GM12874 (cell line): ENCODE measurements around the gene BCL2.
A peak's percentile ranks its signal among the peaks of the same experiment; 100 is the strongest.

Source experiments
- TF ChIP-seq, protein P1 (sequence below): IDR thresholded peaks from 2 replicates; pipeline ENCODE4 v1.5.1; 2011; ENCODE audit warnings: low read depth, mild to moderate bottlenecking, control low read depth, low read length, moderate library complexity; ENCODE audit not compliant: insufficient read depth

The BCL2 gene

DNA sequence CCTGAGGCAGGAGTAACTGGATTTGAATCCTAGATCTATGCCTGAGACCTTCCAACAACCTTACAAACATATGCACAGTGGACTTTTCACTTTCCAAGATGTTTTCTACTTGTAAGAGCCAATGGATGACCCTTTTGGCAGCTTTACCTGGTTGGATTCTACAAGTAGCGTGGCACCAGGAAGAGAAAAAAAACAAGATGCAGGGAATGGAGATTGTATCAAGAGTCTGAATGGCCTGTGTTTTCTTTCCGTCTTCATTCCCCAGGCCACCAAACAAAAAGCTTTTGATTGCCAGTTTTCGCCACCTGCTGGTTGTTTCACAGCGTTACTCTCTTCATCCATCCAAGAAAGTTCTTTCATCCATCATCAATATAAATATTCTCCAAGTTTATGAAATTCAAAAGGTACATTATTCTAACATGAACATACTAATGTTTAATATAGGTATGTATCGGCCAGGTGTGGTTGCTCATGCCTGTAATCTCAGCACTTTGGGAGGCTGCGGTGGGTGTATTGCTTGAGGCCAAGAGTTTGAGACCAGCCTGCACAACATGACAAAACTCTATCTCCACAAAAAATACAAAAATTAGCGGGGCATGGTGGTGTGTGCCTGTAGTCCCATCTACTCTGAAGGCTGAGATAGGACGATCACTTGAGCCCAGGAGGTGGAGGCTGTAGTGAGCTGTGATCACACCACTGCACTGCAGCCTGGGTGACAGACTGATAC, 3.5 kb upstream of the BCL2 start:
- TF ChIP-seq, protein P1, sequence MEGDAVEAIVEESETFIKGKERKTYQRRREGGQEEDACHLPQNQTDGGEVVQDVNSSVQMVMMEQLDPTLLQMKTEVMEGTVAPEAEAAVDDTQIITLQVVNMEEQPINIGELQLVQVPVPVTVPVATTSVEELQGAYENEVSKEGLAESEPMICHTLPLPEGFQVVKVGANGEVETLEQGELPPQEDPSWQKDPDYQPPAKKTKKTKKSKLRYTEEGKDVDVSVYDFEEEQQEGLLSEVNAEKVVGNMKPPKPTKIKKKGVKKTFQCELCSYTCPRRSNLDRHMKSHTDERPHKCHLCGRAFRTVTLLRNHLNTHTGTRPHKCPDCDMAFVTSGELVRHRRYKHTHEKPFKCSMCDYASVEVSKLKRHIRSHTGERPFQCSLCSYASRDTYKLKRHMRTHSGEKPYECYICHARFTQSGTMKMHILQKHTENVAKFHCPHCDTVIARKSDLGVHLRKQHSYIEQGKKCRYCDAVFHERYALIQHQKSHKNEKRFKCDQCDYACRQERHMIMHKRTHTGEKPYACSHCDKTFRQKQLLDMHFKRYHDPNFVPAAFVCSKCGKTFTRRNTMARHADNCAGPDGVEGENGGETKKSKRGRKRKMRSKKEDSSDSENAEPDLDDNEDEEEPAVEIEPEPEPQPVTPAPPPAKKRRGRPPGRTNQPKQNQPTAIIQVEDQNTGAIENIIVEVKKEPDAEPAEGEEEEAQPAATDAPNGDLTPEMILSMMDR, result peak; percentile 60

DNA sequence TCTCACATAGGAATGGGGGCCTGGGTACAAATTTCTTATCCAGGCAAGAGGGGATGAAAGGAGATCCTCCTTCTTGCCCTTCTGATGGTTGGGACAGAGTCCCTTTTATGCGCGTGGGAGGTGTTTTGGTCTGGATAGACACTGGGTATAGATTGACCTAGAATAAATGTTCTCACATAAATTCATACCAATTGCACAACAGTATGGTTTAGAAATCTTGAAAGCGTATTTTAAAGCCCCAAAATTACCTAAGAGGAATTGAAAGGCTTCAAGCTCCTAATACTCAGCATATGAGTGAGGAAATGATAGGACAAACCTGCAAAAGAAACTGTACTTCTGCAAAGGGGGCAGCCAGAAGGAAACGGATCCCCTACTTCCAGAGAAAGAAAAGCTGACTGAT, 2.6 kb upstream of the BCL2 start:
- TF ChIP-seq, protein P1, result no peak

DNA sequence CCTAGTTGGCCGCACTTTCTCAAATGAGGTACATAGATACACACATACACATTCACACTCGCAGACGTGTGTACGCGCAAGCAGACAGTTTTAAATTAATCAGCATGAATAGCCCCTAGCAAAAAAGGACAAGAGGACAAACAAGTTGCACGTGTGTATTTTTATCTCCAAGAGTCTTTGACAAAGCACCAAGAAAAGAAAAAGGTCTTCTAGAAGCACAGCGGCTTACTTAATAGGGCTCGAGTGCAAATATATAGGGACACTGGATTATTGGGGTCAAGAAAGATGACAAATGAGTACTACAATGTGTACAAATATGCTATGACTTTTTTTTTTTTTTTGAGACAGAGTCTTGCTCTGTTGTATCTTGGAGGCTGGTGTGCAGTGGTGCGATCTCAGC, 1.7 kb upstream of the BCL2 start:
- TF ChIP-seq, protein P1, result no peak

DNA sequence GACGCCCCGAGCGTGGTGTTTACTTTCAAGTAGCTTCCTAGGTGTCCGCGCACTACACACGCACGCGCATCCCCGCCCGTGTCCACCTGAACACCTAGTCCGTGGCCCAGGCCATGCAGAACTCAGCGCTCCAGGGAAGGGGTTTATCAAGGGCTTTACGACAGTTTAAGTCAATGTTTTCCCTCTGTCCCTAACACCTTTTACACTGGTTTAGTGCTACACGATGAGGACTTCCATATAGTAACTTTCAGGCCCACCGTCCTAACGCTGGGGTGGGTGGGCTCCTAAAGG, 1.4 kb upstream of the BCL2 start:
- TF ChIP-seq, protein P1, result no peak

DNA sequence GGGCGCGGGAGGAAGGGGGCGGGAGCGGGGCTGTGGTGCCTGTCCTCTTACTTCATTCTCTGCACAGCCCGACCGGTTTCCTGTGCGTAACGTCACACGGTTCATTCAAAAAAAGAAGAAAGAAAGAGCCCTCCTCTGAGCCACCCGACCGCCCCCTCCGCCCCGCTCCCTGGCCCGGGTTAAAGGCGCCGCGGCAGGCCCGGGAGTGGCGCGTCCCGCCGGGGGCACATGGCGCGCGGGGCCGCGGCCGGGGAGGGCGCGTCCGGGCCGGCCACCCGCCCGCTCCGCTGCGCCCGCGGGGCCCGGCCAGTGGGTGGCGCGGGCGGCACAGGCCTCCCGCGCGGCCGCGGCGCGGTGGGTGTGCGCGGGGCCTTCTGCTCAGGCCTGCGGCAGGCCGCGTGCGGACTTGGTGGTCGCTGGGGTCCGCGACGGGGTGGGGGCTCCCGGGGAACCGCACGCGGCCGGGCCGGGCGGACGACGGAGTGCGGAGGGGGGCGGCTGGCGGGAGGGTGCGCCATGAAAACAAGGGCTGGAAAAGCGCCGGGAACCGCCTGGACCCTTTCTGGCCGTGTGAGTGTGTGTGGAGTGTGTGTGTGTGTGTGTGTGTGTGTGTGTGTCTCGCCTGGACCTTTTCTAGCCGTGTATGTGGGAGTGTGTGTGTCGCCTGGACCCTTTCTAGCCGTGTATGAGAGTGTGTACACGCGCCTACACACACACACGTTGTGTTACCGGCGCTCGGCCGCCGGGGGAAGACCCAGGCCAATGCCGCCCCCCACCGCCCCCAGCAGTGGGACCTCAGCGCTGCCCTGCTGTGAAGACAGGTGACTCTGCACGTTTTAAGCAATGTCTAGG, 780 bp upstream of the BCL2 start:
- TF ChIP-seq, protein P1, result 0 out of 2 replicates have a peak, but pooled peaks have one; percentile 9

DNA sequence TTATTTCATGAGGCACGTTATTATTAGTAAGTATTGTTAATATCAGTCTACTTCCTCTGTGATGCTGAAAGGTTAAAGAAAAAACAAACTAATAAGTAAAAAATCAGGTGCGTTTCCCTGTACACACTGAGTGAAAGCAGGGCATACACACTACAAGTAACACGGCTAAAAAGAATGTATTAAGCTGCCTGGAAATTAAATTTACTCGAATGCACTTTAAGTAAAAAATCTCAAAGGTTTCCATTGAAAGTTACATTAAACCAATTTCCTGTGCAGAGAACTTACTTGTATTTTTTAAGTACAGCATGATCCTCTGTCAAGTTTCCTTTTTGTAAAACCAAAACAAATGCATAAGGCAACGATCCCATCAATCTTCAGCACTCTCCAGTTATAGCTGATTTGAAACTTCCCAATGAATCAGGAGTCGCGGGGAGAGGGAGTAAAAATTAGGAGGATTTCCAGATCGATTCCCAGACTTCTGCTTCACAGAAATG, 633 bp downstream of the BCL2 start:
- TF ChIP-seq, protein P1, result no peak

DNA sequence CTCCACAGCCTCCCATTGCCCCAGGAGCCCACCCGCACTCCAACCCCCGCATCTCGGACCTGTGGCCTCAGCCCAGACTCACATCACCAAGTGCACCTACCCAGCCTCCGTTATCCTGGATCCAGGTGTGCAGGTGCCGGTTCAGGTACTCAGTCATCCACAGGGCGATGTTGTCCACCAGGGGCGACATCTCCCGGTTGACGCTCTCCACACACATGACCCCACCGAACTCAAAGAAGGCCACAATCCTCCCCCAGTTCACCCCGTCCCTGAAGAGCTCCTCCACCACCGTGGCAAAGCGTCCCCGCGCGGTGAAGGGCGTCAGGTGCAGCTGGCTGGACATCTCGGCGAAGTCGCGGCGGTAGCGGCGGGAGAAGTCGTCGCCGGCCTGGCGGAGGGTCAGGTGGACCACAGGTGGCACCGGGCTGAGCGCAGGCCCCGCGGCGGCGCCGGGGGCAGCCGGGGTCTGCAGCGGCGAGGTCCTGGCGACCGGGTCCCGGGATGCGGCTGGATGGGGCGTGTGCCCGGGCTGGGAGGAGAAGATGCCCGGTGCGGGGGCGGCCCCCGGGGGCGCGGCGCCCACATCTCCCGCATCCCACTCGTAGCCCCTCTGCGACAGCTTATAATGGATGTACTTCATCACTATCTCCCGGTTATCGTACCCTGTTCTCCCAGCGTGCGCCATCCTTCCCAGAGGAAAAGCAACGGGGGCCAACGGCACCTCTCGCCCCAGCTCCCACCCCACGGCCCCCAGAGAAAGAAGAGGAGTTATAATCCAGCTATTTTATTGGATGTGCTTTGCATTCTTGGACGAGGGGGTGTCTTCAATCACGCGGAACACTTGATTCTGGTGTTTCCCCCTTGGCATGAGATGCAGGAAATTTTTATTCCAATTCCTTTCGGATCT, 1.3 kb downstream of the BCL2 start:
- TF ChIP-seq, protein P1, result peak; percentile 99
